ENCODE measurements around the gene TBCCD1.

GRCh38 chr3:186551387-186551786, 15.8 kb downstream of the TBCCD1 start:
- TF ChIP-seq SUZ12 (IDR thresholded peaks at IDR 0.05) (no peak), ARNT (IDR thresholded peaks at IDR 0.05) (no peak), ELF4 (IDR thresholded peaks at IDR 0.05) (no peak), SP1 (IDR thresholded peaks at IDR 0.05) (no peak), PKNOX1 (IDR thresholded peaks at IDR 0.05) (no peak), NFRKB (IDR thresholded peaks at IDR 0.05) (no peak), FOXA1 (IDR thresholded peaks at IDR 0.05) (no peak), HDGF (IDR thresholded peaks at IDR 0.05; ENCODE audit: borderline replicate concordance) (no peak)

Data from HEK293T (cell line).